ENCODE measurements around the gene FOXA1.

Gene FOXA1

GRCh38 chr14:37589715-37590427, 5.2 kb downstream of the FOXA1 start:
- DNase-seq (ENCODE audit: low read depth in 2 of 2): no peak

GRCh38 chr14:37588956-37589714, 5.9 kb downstream of the FOXA1 start:
- no peak for DNase-seq (ENCODE audit: low read depth in 2 of 2)

GRCh38 chr14:37588667-37588955, 6.4 kb downstream of the FOXA1 start:
- DNase-seq (ENCODE audit: low read depth in 2 of 2): no peak

- DNase-seq (ENCODE audit: low read depth in 2 of 2): no peak
Observed at GRCh38 chr14:37587881-37588666, 7.0 kb downstream of the FOXA1 start.

GRCh38 chr14:37587131-37587803, 7.8 kb downstream of the FOXA1 start:
- no peak for DNase-seq (ENCODE audit: low read depth in 2 of 2)

GRCh38 chr14:37586797-37587130, 8.3 kb downstream of the FOXA1 start:
- no peak for DNase-seq (ENCODE audit: low read depth in 2 of 2)

- no peak for DNase-seq (ENCODE audit: low read depth in 2 of 2)
Observed at GRCh38 chr14:37585971-37586796, 8.9 kb downstream of the FOXA1 start.

- DNase-seq (ENCODE audit: low read depth in 2 of 2): no peak
Observed at GRCh38 chr14:37585101-37585511, 9.9 kb downstream of the FOXA1 start.

- DNase-seq (ENCODE audit: low read depth in 2 of 2): no peak
Observed at GRCh38 chr14:37584211-37585100, 10.6 kb downstream of the FOXA1 start.

GRCh38 chr14:37583358-37584210, 11.5 kb downstream of the FOXA1 start:
- no peak for DNase-seq (ENCODE audit: low read depth in 2 of 2)

GRCh38 chr14:37580146-37580545, 14.9 kb downstream of the FOXA1 start:
- no peak for DNase-seq (ENCODE audit: low read depth in 2 of 2)

- DNase-seq (ENCODE audit: low read depth in 2 of 2): no peak
Observed at GRCh38 chr14:37579274-37579673, 15.8 kb downstream of the FOXA1 start.

- no peak for DNase-seq (ENCODE audit: low read depth in 2 of 2)
Observed at GRCh38 chr14:37573356-37573755, 21.7 kb downstream of the FOXA1 start.

- DNase-seq (ENCODE audit: low read depth in 2 of 2): no peak
Observed at GRCh38 chr14:37571391-37571790, 23.7 kb downstream of the FOXA1 start.

GRCh38 chr14:37569729-37570128, 25.3 kb downstream of the FOXA1 start:
- DNase-seq (ENCODE audit: low read depth in 2 of 2): no peak

GRCh38 chr14:37566811-37567371, 28.2 kb downstream of the FOXA1 start:
- DNase-seq (ENCODE audit: low read depth in 2 of 2): no peak

- DNase-seq (ENCODE audit: low read depth in 2 of 2): no peak
Observed at GRCh38 chr14:37565550-37565949, 29.5 kb downstream of the FOXA1 start.

- no peak for DNase-seq (ENCODE audit: low read depth in 2 of 2)
Observed at GRCh38 chr14:37563189-37563588, 31.9 kb downstream of the FOXA1 start.

- no peak for DNase-seq (ENCODE audit: low read depth in 2 of 2)
Observed at GRCh38 chr14:37559386-37559785, 35.7 kb downstream of the FOXA1 start.

Data from stimulated activated CD4-positive, alpha-beta T cell treated with anti-CD3 and anti-CD28 coated beads, Interleukin-1b, Interleukin-23, amount 100 ng/mL, for 4 hours (primary cell).